Kidney epithelial cell (primary cell): Measurements from ENCODE around the gene MAPK10. TPM values are rescaled to one million over a fixed set of nuclear protein-coding genes. Genes with fewer than 3 reads are reported as not detected.
A peak's percentile ranks its signal among the peaks of the same experiment; 100 is the strongest.
"Not testable (repeated sequence)": the region's sequence is repeated elsewhere in the genome, so short reads cannot be mapped to it uniquely, and the experiment has no call there.

Source experiments
- DNase-seq: peaks from one replicate; pipeline ENCODE4 v3.0.0-alpha.2; 2010; ENCODE audit warnings: low read depth
- H3K27me3 ChIP-seq: 2 replicates; pipeline ENCODE4 v1.6.0; 2011; ENCODE audit warnings: low read length; ENCODE audit not compliant: control insufficient read depth, insufficient read depth
- H3K36me3 ChIP-seq: 2 replicates; pipeline ENCODE4 v1.5.1; 2011; ENCODE audit warnings: low read length; ENCODE audit not compliant: control insufficient read depth, insufficient read depth
- H3K4me3 ChIP-seq: 2 replicates; pipeline ENCODE4 v1.5.1; 2011; ENCODE audit warnings: low read depth, mild to moderate bottlenecking, control low read depth, low read length
- total RNA-seq: library from RNA; depleted of rRNA; stranded (reverse); fragments of >200 nt; gene quantifications from 2 replicates; pipeline ENCODE4 v1.2.3, GENCODE V29; 2015
- TF ChIP-seq, protein P1 (sequence below): IDR thresholded peaks from 2 replicates; pipeline ENCODE4 v1.5.1; 2011; ENCODE audit warnings: mild to moderate bottlenecking, moderate library complexity, low read length, control low read depth, inconsistent platforms; ENCODE audit not compliant: insufficient read depth, poor library complexity, severe bottlenecking

MAPK10 gene
- total RNA-seq, 1 donor from 2014 or later, result 2.7 TPM

DNA sequence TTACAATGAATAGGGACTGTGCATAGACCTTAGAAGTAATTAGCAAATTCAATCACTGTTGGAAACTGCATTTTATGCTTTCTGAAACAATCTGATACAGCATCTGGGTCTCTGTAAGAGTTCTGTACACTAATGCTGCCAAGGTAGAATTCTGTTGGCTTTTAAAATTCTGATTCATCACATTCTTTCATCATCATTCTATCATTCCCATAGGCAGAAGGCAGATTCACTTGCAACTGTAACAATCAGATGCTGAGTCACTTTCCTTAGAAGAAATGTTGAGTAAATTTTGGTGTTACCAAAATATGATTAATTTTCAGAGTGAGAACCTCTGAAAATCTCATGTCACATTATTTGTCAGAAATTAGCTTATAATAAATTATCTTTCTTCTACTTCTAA, 267.2 kb downstream of the MAPK10 start:
- no peaks in the 10 kb centered on the region for H3K27me3 ChIP-seq
- peak; percentile 21 for DNase-seq
- TF ChIP-seq, protein P1, sequence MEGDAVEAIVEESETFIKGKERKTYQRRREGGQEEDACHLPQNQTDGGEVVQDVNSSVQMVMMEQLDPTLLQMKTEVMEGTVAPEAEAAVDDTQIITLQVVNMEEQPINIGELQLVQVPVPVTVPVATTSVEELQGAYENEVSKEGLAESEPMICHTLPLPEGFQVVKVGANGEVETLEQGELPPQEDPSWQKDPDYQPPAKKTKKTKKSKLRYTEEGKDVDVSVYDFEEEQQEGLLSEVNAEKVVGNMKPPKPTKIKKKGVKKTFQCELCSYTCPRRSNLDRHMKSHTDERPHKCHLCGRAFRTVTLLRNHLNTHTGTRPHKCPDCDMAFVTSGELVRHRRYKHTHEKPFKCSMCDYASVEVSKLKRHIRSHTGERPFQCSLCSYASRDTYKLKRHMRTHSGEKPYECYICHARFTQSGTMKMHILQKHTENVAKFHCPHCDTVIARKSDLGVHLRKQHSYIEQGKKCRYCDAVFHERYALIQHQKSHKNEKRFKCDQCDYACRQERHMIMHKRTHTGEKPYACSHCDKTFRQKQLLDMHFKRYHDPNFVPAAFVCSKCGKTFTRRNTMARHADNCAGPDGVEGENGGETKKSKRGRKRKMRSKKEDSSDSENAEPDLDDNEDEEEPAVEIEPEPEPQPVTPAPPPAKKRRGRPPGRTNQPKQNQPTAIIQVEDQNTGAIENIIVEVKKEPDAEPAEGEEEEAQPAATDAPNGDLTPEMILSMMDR, result no peak
- no peaks in the 10 kb centered on the region for H3K36me3 ChIP-seq
- no peak overlapping the region for H3K4me3 ChIP-seq

DNA sequence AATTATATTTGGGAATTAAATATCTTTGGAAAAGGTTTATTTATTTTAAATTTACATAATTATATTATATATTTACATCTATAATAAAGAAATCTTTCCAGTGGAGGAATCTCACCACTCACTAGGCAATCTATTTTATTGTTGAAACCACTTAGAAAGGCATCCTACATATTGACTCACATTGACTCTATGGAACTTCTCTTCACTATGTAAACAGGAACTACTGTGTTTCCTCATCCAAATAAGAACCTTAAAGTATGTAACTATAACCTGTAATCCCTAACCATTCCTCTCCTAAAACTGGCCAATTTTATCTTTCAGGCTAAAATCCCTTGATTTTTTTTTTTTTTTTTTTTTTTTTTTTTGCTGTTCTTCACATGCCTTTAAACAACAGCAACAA, 268.7 kb downstream of the MAPK10 start:
- no peaks in the 10 kb centered on the region for H3K36me3 ChIP-seq
- no peak overlapping the region for H3K4me3 ChIP-seq
- no peak for DNase-seq
- TF ChIP-seq, protein P1, result no peak
- no peaks in the 10 kb centered on the region for H3K27me3 ChIP-seq

DNA sequence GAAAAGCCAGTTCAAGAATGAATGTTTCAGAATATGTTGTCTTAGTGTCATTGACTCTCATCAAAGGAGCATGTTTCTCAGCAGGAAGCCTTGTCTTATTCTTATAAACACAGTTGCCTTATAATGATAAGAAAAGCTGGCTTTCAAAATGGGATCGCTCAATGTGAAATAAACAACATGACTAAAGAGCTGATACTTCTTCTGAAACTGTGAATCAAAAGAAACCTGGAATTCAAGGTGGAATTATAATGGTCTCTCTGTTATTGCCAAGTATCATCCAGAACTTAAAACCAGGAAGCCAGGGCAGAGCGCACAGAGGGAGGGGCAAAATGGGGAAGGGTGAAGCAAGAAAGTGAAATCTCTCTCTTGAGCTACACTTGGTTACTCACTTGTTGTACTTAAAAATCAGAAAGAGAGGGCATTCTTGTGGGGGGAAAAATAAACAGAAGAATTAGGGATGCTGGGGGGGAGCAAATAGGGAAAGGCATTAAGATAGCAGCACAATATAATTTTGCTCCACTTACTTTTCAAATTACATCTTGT, 270.0 kb downstream of the MAPK10 start:
- TF ChIP-seq, protein P1, result no peak
- H3K27me3 ChIP-seq, result no peaks in the 10 kb centered on the region
- H3K4me3 ChIP-seq, result no peak overlapping the region
- DNase-seq, result no peak
- no peaks in the 10 kb centered on the region for H3K36me3 ChIP-seq

DNA sequence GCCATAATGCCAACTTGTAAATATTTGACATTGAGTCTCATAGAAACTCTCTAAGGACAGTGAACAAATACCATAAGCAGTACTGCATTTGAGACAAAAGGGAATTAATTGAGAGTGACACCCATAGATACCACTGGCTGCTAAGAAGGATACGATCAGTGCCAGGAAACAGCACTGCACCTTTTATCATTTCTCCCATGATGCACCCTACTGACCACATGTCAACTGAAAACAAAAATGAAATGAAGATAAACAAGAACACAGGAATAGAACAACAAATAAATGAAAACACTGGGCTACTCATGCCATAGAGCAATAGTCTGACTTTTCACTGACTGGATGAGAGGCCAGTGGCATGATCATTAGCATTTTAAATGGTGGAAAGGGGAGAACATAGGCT, 270.8 kb downstream of the MAPK10 start:
- DNase-seq, result no peak
- H3K4me3 ChIP-seq, result no peak overlapping the region
- TF ChIP-seq, protein P1, result no peak
- no peaks in the 10 kb centered on the region for H3K27me3 ChIP-seq
- H3K36me3 ChIP-seq, result no peaks in the 10 kb centered on the region

DNA sequence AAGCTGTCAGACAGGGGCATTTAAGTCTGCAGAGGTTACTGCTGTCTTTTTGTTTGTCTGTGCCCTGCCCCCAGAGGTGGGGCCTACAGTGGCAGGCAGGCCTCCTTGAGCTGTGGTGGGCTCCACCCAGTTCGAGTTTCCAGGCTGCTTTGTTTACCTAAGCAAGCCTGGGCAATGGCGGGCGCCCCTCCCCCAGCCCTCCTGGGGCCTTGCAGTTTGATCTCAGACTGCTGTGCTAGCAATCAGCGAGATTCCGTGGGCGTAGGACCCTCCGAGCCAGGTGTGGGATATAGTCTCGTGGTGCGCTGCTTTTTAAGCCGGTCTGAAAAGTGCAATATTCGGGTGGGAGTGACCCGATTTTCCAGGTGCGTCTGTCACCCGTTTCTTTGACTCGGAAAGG, 284.1 kb downstream of the MAPK10 start:
- not testable (repeated sequence) for H3K4me3 ChIP-seq, DNase-seq, H3K36me3 ChIP-seq, H3K27me3 ChIP-seq

DNA sequence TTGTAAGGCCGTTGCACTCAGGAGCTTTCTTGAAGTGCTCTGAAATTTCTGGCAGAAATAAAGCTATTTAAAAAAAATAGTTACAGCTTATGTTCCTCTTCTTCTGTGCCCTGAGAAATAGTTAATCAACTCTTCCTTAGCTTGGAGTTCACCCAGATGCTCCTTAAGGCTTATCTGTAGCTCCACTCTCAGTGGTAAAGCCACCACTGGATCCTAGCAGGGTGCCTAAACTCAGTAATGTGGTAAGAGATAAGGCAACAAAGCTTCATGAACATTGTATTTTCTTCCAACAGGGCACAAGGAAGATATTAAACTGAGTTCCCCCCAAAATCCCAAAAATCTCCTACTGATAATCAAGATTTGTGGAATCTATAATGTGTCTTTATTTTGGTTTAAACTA, 299.5 kb downstream of the MAPK10 start:
- no peak overlapping the region for H3K4me3 ChIP-seq
- no peaks in the 10 kb centered on the region for H3K27me3 ChIP-seq
- no peak for DNase-seq
- H3K36me3 ChIP-seq, result no peaks in the 10 kb centered on the region
- TF ChIP-seq, protein P1, result no peak
